ENCODE data around the gene ENTPD7.
"Not testable (repeated sequence)": the region's sequence is repeated elsewhere in the genome, so short reads cannot be mapped to it uniquely, and the experiment has no call there.

ENTPD7 gene

DNA sequence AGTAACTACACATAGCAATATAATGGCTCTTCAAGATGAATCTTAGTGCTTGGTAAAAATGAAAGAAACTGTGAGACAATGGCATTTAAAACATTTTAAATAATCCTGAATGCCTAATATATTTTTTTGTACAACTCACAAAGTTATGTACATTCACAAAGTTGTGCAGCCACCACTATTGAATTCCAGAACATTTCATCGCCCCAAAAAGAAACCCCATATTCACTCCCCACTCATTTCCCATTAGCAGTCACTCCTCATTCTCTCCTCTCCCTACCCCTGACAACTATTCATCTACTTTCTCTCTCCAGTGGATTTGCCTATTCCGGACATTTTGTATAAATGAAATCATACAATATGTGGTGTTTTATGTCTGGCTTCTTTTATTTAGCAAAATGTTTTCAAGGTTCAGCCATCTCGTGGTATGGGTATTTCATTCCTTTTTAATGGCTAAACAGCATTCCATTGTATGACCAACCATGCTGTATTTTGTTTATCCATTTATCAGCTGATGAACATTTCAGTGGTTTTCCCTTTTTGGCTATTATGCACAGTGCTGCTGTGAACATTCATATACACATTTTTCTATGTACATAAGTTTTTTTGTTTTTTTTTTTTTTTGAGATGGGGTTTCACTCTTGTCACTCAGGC, 34.7 kb downstream of the ENTPD7 start:
- peak; percentile 90 for DNase-seq (ENCODE audit: low read depth)

DNA sequence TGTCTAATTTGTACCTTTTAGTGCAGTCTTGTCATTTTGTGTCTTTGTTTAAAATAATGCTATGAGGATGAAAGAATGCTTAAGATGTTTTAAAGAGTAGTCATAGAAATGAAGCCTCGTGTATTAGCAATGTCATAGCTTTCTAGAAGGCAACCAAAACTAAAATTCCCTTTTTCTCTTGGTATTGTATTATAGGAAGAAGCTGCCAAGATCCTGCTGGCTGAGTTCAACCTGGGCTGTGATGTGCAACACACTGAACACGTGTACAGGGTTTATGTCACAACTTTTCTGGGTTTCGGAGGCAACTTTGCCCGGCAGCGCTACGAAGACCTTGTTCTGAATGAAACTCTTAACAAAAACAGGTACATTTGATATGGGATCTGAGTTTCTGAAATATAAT, 36.5 kb downstream of the ENTPD7 start:
- DNase-seq (ENCODE audit: low read depth): peak; percentile 65

DNA sequence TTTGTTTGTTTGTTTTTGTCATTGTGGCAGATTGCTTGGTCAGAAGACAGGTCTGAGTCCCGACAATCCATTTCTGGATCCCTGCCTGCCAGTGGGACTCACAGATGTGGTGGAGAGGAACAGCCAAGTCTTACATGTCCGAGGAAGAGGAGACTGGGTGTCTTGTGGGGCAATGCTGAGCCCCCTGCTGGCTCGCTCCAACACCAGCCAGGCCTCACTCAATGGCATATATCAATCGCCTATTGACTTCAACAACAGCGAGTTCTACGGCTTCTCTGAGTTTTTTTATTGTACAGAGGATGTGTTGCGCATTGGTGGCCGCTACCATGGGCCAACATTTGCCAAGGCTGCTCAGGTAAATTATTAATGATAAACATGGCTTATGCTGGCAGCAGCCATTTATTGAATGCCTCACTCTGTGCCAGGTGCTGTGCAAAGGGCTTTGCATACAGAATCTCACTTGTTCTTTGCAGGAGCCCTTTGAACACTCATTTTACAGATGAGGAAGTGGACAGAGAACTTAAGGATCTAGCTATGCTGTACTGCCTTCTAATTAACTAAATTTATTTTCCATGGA, 39.3 kb downstream of the ENTPD7 start:
- DNase-seq (ENCODE audit: low read depth): no peak

DNA sequence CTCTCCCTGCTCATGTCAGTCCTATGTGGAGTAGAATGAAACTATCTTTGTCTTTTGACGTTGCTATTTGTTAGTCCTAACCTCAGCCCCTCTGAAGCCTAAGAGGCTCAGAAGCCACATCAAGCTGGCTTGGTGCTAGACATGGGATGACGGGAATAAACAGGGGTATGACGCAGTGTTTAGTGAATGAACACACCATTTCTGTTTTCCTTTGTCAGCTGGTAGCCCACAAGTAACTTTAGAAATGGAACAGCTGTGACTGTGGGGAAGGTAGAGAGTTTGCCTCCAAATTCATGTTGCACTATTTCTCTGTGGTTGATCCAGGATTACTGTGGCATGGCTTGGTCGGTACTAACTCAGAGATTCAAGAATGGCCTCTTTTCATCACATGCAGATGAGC, 41.3 kb downstream of the ENTPD7 start:
- no peak for DNase-seq (ENCODE audit: low read depth)

DNA sequence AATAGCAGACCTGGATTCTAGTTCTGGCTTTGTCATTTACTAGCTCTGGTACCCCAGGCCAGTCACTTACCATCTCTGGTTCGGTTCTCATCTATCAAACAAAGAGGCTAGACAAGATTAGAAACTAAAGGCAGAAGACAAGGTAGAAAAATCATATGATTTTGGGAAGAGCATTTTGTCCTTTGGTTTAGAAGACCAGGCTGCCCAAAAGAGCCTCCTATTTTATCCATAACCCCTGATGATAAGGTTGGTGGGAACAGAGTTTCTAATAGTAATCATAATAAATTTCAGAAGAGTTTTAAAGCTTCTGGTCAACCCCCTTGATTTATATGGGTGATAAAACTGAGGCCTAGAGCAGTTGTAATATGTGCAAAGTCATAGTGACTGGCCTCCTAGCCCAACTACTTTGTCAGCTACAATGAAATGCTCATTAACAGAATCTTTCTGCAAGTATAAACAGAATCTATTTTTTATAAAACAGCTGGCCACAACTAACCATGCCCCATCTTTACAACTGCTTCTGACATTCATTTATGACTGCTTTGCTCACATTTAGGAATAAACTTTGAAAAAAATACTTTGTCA, 49.2 kb downstream of the ENTPD7 start:
- no peak for DNase-seq (ENCODE audit: low read depth)

DNA sequence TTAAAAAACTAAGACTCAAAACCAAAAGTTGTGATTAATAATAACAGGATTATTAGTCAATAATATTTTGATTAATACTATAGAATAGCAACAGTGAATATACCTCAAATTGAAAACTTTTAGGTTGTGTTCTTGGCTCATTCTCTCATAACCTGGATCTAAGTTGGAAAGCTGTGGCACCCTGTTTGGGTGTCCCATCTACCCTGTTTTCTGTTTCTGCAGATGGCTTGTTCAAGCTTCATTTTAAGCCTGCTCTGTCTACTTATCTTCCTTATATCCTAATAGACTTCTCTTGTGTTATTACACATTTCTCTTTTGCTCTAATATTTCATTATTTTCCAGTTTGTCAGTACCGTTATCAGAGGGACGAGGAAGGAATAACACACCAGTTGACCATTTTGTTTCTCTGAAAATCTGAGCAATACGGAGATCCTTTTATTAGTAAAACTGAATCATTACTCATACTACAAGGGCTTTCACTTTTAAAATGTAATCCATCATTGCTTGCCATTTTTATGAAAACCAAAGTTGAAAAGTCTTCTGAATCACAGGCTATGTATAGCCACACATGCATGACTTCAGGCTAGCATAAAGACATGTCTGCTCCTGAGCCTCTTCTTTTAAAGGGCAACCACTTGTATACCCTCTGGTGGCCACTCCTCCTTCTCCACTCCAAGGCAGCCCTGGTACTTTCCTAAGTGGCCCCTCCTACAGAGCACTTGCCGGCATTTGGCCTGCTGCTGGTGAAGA, 50.3 kb downstream of the ENTPD7 start:
- DNase-seq (ENCODE audit: low read depth): peak; percentile 51

DNA sequence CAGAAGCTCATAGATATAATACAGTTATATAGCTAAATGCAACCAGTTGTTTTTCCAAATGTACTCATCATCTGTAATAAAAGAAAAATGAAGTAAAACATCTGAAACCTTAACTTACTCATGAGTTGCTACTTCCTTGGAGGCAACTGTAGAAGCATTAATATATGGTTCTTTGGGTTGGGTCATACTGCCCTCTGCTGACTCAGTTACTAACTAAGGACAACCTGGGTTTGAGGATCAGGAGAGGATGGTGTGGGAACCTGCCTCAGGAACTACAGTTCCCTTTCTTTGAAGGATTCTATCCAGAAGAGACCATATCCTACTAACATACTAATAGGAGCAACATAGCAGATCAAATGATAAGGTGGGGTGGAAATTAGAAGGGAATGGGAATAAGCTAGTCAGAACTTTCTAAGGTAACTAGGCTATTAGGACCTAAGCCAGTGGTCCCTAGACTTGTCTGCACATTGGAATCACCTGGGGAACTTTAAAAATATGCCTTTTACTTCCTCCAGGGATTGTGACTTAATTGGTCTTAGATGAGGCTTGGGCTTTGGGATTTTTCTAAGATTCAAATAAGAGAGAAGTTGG, 51.9 kb downstream of the ENTPD7 start:
- DNase-seq (ENCODE audit: low read depth): peak; percentile 71

DNA sequence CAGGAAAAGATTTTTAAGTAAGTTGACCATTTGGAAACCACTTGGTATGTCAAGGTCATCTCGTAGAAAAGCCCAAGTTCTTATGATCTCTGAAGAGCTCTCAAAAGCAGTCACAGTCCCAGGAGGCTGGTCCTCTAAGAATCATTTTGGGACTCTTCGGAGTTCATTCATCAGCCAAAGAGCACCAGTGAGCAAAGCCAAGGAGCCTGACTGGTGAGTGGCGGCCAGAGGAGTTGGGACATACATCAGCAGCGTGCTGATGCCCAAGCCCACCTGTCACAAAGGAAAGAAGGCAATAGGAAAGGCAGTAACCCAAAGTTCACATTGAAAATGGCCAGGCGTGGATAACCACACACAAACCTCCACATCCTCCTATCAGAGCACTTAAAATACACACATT, 55.1 kb downstream of the ENTPD7 start:
- DNase-seq (ENCODE audit: low read depth): no peak

DNA sequence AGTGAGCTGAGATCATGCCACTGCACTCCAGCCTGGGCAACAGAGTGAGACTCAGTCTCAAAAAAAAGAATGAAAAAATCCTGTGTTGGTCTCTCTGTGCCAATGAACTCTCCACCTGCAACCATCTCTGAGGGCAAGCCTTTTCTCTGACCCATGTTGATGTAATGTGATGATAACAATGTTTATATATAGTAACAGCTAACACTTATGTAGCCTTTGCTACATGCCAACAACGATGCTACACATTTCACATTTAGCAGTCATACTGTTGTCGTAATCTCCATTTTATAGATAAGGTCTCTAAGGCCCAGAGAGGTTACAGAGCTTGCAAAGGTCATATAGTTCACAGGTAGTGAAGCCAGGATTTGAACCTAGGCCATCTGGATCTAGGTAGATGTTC, 61.1 kb downstream of the ENTPD7 start:
- DNase-seq (ENCODE audit: low read depth): no peak

DNA sequence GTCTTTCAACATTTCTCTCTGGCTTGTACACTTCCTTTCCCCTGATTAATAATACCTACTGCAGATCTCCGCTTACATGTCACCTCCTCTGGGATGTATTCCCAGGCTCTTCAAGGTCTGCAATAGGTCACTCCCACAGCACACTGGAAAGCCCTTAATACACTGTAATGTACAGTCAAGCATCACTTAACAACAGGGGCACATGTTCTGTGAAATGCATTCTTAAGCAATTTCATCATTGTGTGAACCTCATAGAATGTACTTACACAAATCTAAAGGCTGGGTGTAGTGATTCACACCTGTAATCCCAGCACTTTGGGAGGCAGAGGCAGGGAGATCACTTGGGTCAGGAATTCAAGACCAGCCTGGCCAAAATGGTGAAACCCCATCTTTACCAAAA, 70.7 kb downstream of the ENTPD7 start:
- peak; percentile 95 for DNase-seq (ENCODE audit: low read depth)

DNA sequence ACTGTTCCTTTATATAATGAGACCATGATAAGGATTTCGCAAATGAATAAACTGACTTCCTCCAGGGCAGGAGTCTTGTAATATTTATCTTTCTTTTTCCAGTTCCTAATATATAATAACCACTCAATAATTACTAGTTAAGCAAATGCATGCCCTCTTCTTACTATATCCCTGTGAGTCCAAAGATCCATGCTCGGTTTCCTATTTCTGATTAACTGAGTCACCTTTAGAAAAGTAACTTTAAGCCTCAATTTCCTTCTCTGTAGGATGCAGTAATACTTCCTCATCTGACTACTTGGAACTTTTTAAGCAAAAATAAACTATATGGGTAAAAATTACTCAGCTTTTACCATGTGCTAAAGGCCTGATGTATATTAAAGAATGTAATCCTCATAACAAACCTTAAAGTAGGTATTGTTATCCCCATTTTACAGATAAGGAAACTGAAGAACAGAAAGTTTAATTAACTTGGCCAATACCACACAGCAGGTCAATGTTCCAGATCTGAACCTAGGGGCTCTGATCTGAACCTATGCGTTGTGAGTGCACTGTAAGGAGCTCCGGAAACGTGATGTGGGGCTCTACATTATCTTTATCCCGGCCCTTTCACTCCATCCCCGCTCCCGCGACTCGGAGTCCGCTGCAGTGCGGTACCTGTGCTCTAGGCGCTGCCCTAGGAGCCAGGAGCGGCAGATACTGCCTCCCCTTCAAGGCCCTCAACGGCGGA, 72.2 kb downstream of the ENTPD7 start:
- DNase-seq (ENCODE audit: low read depth): no peak

DNA sequence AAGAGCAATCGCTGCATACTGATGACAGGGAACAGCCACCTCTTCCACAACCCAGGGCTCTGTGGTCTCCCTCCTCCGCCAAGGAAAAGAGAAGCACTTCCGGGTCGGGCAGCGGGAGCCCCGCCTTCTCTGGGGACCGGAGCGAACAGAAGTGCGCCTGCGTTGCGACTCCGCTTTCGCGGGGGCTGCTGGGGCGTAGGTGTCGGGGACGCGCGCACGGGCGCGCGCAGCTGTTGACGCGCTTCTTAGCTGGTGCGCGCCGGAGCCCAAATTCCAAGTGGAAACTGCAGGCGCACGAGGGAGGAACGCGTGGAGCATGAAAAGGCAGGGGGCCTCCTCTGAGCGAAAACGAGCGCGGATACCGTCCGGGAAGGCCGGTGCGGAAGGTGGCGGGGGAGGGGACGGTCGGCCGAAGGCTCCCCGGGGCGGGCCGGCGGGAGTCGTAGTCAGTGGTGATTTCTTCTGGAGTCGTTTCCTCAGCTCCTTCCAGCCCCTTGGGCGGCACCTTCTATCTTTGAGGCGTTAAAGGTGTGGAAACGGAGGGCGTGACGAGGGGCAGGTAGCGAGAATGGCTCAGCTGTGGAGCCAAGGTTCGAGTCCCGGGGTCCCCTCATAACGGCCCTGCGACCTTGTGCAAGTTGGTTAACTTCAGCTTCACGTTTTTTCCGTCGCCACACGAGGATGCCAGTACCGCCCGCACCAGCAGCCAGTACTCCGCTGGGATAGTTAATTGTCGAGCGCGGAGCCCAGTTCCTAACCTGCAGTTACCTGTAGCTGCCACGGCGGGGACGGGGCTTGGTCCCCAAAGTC, 72.9 kb downstream of the ENTPD7 start, which contains the start of the genes COX15 and CUTC:
TSS of gene COX15 (minus strand) at position 95 of the 810 bp plus-strand sequence. CDS start at position 17, 78 bp downstream.
TSS of gene CUTC (plus strand) at position 202 of the 810 bp plus-strand sequence. CDS start at position 317, 115 bp downstream.
- DNase-seq (ENCODE audit: low read depth): peak; percentile 97

DNA sequence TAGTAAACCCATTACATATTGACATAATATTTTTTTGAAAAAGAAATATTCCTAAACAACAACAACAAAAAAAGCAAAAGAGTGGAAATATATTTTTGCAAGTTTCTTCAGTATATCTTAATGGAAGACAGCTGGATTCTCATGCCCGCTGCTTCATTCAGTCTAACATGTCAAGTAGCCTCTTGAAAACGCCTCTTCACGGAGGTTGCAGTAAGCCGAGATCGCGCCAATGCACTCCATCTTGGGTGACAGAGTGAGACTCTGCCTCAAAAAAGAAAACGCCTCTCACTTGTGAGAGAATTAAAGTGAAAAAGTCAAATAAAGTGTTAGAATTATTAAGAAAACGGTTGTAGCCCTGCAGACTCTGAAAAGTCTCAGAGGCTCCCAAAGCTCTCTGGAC, 74.1 kb downstream of the ENTPD7 start:
- no peak for DNase-seq (ENCODE audit: low read depth)

DNA sequence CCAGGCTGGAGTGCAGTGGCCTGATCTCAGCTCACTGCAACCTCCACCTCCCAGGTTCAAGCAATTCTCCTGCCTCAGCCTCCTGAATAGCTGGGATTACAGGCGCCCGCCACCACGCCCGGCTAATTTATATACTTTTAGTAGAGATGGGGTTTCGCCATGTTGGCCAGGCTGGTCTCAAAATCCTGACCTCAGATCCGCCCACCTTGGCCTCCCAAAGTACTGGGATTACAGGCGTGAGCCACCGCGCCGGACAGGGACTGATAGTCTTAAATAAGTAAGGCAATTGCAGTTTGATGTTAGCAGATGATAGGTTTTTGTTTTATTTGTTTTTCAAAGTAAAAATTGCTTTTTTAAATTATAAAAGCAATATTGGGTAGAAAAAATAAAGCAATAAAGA, 74.8 kb downstream of the ENTPD7 start:
- not testable (repeated sequence) for DNase-seq (ENCODE audit: low read depth)

DNA sequence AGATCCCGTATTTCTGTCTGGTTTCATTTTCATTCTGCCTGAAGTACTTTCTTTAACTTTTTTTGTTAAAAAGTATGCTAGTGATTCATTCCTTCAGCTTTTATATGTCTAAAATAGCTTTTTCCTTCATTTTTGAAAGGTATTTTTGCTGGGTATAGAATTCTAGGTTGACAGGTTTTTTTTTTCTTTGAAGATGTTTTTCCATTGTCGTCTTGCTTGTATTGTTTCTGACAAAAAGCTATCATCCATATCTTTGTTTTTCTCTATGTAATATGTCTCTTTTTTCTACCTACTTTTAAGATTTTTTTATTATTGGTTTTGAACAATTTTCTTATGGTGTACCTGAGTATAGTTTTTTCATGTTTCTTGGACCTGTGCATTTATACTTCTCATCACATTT, 81.0 kb downstream of the ENTPD7 start:
- no peak for DNase-seq (ENCODE audit: low read depth)

DNA sequence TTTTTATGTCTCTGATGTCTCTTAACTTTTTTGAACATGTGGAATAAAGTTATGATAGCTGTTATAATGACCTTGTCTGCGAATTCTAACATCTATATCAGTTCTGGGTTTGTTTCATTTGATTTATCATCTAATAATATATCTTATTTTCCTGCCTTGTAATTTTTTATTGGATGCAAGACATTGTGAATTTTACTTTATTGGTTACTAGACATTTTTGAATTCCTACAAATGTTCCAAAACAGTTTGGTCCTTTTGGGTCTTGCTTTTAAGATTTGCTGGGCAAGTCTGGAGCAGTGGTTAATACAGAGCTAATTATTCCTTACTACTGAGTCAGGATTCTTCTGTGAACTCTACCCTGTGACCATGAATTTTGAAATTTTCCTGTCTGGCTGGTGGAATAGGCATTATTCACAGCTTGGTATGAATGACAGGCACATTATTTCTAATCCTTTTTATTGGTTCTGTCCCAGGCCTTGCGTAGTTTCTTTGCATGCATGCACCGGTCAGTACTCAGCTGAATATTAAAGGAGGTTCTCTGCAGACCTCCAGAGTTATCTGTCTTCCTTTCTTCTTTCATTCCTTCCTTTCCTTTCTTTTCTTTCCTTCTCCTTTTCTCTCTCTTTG, 81.7 kb downstream of the ENTPD7 start:
- no peak for DNase-seq (ENCODE audit: low read depth)

DNA sequence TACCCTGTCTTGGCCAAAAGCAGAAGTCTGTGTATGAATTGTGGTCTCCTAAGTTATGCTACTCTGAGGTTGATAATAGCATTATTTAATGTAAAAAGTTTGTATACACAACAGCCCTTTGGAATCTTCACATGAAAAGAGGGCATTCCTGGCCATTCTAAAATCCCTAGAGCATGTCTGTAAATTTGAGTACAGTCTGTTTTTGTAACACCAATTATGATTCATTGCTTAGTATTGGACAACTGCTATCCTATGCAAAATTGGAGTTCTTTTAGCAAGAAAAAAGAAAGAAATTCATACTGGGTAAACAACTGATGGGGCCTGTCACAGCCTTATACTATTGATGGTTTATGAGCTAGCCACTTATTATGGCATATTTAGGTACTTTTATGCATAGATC, 82.9 kb downstream of the ENTPD7 start:
- DNase-seq (ENCODE audit: low read depth): peak; percentile 73

DNA sequence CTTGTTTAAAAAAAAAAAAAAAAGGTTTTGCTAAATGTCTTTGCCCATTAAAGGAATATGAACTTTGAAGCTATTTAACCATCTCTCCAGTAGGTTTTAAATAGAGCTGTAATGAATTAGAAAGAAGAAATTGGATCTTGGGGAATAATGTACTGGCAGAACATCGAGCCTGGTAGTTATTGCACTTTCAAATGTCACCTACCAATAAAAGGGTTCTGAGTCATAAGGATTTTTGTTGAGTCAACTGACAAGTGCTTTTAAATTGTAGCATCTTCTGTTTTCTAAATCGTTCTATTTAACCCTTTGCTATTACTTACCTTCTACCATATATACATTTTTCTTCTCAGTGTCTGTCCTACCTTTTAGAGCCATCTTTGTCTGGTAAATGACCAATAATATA, 83.4 kb downstream of the ENTPD7 start:
- peak; percentile 57 for DNase-seq (ENCODE audit: low read depth)

DNA sequence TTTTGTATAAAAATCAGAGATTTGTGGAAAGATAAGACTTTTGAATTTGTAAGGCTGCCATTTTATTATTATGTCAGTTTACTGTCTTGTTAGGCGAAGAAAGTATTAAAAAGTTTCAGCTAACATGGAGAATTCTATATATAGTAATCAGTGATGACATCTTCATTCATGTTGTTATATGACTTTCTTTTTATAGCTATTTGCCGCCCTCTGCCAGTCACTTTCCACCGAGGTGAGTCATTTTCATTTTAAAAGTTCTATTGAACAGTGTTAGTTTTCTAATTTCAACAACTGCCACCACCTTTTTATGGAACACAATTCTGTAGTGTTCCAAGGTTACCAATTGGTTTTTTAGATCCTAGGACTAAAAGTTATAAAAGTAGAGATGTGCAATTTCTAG, 84.5 kb downstream of the ENTPD7 start:
- no peak for DNase-seq (ENCODE audit: low read depth)

DNA sequence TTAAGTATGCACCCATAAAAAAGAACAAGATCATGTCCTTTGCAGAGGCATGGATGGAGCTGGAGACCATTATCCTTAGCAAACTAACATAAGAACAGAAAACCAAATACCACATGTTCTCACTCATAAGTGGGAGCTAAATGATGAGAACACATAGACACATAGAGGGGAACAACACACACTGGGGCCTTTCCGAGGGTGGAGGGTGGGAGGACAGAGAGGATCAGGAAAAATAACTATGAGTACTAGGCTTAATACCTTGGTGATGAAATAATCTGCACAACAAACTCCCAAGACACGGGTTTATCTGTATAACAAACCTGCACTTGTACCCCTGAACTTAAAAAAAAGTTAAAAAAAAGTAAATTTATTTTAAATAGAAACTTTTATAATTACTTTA, 86.9 kb downstream of the ENTPD7 start:
- DNase-seq (ENCODE audit: low read depth): not testable (repeated sequence)
